H9 (cell line): ENCODE measurements around the gene SLC4A7. TPM values are rescaled to one million over a fixed set of nuclear protein-coding genes. Genes with fewer than 3 reads are reported as not detected.

Experiments
- DNase-seq: peaks from one replicate; pipeline ENCODE4 v3.0.0-alpha.2; 2017
- H2AFZ ChIP-seq: one replicate; pipeline ENCODE4 v1.6.1; 2013; ENCODE audit warnings: mild to moderate bottlenecking, low read length, control low read depth, moderate library complexity
- H2AK5ac ChIP-seq: 2 replicates; pipeline ENCODE4 v1.6.1; 2013; ENCODE audit warnings: low read length, control low read depth, mixed read lengths; ENCODE audit not compliant: insufficient read length
- H2BK120ac ChIP-seq: one replicate; pipeline ENCODE4 v1.6.1; 2013; ENCODE audit warnings: low read depth, mild to moderate bottlenecking, low read length, control low read depth, inconsistent platforms; ENCODE audit not compliant: poor library complexity, severe bottlenecking
- H2BK12ac ChIP-seq: 2 replicates; pipeline ENCODE4 v1.6.1; 2013; ENCODE audit warnings: low read length, control low read depth, mixed read lengths, low read depth; ENCODE audit not compliant: insufficient read length
- H2BK15ac ChIP-seq: 2 replicates; pipeline ENCODE4 v1.6.1; 2013; ENCODE audit warnings: low read depth, low read length, control low read depth
- H2BK20ac ChIP-seq: one replicate; pipeline ENCODE4 v1.6.1; 2013; ENCODE audit warnings: low read depth, mild to moderate bottlenecking, low read length, control low read depth, inconsistent platforms; ENCODE audit not compliant: poor library complexity, severe bottlenecking
- H2BK5ac ChIP-seq: 2 replicates; pipeline ENCODE4 v1.6.1; 2013; ENCODE audit warnings: low read length, control low read depth, mixed read lengths; ENCODE audit not compliant: insufficient read length
- H3K14ac ChIP-seq: 2 replicates; pipeline ENCODE4 v1.6.1; 2013; ENCODE audit warnings: low read length, control low read depth; ENCODE audit not compliant: insufficient read depth
- H3K18ac ChIP-seq: 2 replicates; pipeline ENCODE4 v1.6.1; 2013; ENCODE audit warnings: low read depth, mild to moderate bottlenecking, mixed read lengths, low read length, control low read depth; ENCODE audit not compliant: insufficient read length
- H3K23ac ChIP-seq: 2 replicates; pipeline ENCODE4 v1.6.1; 2013; ENCODE audit warnings: low read length, control low read depth, mixed read lengths, low read depth; ENCODE audit not compliant: insufficient read length
- H3K23me2 ChIP-seq: 2 replicates; pipeline ENCODE4 v1.6.1; 2013; ENCODE audit warnings: low read depth, mild to moderate bottlenecking, mixed read lengths, low read length, control low read depth; ENCODE audit not compliant: insufficient read length, poor library complexity, severe bottlenecking
- H3K27ac ChIP-seq: 2 replicates; pipeline ENCODE4 v1.5.1; 2013; ENCODE audit warnings: low read length, control low read depth, mixed read lengths, low read depth; ENCODE audit not compliant: insufficient read length
- H3K27me3 ChIP-seq: 2 replicates; pipeline ENCODE4 v1.6.1; 2013; ENCODE audit warnings: low read length, control low read depth, inconsistent platforms; ENCODE audit not compliant: insufficient read depth
- H3K4ac ChIP-seq: 2 replicates; pipeline ENCODE4 v1.6.1; 2013; ENCODE audit warnings: low read depth, mild to moderate bottlenecking, control low read depth, inconsistent platforms, low read length, moderate library complexity
- H3K4me1 ChIP-seq: 2 replicates; pipeline ENCODE4 v1.6.1; 2013; ENCODE audit warnings: low read length, control low read depth, inconsistent platforms; ENCODE audit not compliant: insufficient read depth
- H3K4me2 ChIP-seq: 2 replicates; pipeline ENCODE4 v1.6.1; 2013; ENCODE audit warnings: low read length, control low read depth, mixed read lengths; ENCODE audit not compliant: insufficient read length, insufficient read depth
- H3K56ac ChIP-seq: 2 replicates; pipeline ENCODE4 v1.6.1; 2013; ENCODE audit warnings: low read depth, mild to moderate bottlenecking, mixed read lengths, low read length, control low read depth; ENCODE audit not compliant: insufficient read length
- H3K79me1 ChIP-seq: 2 replicates; pipeline ENCODE4 v1.6.1; 2013; ENCODE audit warnings: low read depth, mild to moderate bottlenecking, moderate library complexity, low read length, control low read depth, inconsistent platforms; ENCODE audit not compliant: insufficient read depth, poor library complexity, severe bottlenecking
- H3K79me2 ChIP-seq: 2 replicates; pipeline ENCODE4 v1.6.1; 2013; ENCODE audit warnings: low read length, control low read depth, inconsistent platforms; ENCODE audit not compliant: insufficient read depth
- H3K9ac ChIP-seq: 2 replicates; pipeline ENCODE4 v1.6.1; 2013; ENCODE audit warnings: low read length, control low read depth, mixed read lengths; ENCODE audit not compliant: insufficient read length; ENCODE audit errors: extremely low read depth
- H3K9me3 ChIP-seq: one replicate; pipeline ENCODE4 v1.6.1; 2013; ENCODE audit warnings: low read depth, low read length, inconsistent platforms; ENCODE audit not compliant: control insufficient read depth
- H3T11ph ChIP-seq: one replicate; pipeline ENCODE4 v1.6.1; 2013; ENCODE audit warnings: mild to moderate bottlenecking, low read length, control low read depth, inconsistent platforms
- H4K20me1 ChIP-seq: one replicate; pipeline ENCODE4 v1.6.1; 2013; ENCODE audit not compliant: control insufficient read depth, insufficient read length, insufficient read depth
- H4K5ac ChIP-seq: 2 replicates; pipeline ENCODE4 v1.6.1; 2013; ENCODE audit warnings: low read depth, mild to moderate bottlenecking, mixed read lengths, low read length, control low read depth; ENCODE audit not compliant: insufficient read length
- H4K8ac ChIP-seq: replicated peaks from 2 replicates; pipeline ENCODE4 v1.6.1; 2013; ENCODE audit warnings: low read length, control low read depth, mixed read lengths, low read depth; ENCODE audit not compliant: insufficient read length
- H4K91ac ChIP-seq: 2 replicates; pipeline ENCODE4 v1.6.1; 2013; ENCODE audit warnings: low read depth, mild to moderate bottlenecking, moderate library complexity, mixed read lengths, low read length, control low read depth; ENCODE audit not compliant: insufficient read length
- H3K27ac Mint-ChIP-seq, 3 experiments: 2 replicates in 2 of 3; 3 replicates in 1 of 3; pipeline ENCODE4 v1.8.0; 2020 to 2021; ENCODE audit warnings: mixed read lengths in 3 of 3, mild to moderate bottlenecking in 1 of 3, moderate library complexity in 1 of 3
- H3K27me3 Mint-ChIP-seq: 2 replicates; pipeline ENCODE4 v1.8.0; 2021; ENCODE audit warnings: low read depth, mild to moderate bottlenecking, moderate library complexity, mixed read lengths
- H3K36me3 Mint-ChIP-seq, 3 experiments: 2 replicates in 2 of 3; 3 replicates in 1 of 3; pipeline ENCODE4 v1.8.0; 2020 to 2021; ENCODE audit warnings: low read depth in 3 of 3, mixed read lengths in 3 of 3; ENCODE audit not compliant: insufficient read depth in 1 of 3
- H3K4me1 Mint-ChIP-seq, 2 experiments: 2 replicates each; pipeline ENCODE4 v1.8.0; 2020; ENCODE audit warnings: mixed read lengths in 2 of 2
- H3K4me3 Mint-ChIP-seq, 2 experiments: 2 replicates in 1 of 2; 3 replicates in 1 of 2; pipeline ENCODE4 v1.8.0; 2020 to 2021; ENCODE audit warnings: mild to moderate bottlenecking in 2 of 2, mixed read lengths in 2 of 2, moderate library complexity in 1 of 2
- H3K9me3 Mint-ChIP-seq, 2 experiments: 2 replicates in 1 of 2; 3 replicates in 1 of 2; pipeline ENCODE4 v1.8.0; 2020; ENCODE audit warnings: mild to moderate bottlenecking in 2 of 2, mixed read lengths in 2 of 2, moderate library complexity in 1 of 2
- WGBS: extraction: QIAGEN DNeasy Blood & Tissue Kit; methylation state at CpG from one replicate; pipeline ENCODE4 v1.1.7; 2013; ENCODE audit warnings: missing lambda C conversion rate, low lambda C conversion rate, mixed read lengths; ENCODE audit not compliant: insufficient read length; ENCODE audit errors: extremely low coverage; 5-methylcytosine and 5-hydroxymethylcytosine counted together
- total RNA-seq: library from RNA; stranded (reverse); gene quantifications from 2 replicates; pipeline ENCODE4 v1.2.1, GENCODE V29; 2021
- TF ChIP-seq, protein P1 (sequence below): fragments of 200-600 bp; sonication (generic); conservative IDR thresholded peaks from 3 replicates; pipeline ENCODE4 v1.8.0; 2021; ENCODE audit warnings: antibody characterized with exemption, mild to moderate bottlenecking

SLC4A7 gene
- total RNA-seq, 1 experiment from 2014 or later, result 46.1 TPM

DNA sequence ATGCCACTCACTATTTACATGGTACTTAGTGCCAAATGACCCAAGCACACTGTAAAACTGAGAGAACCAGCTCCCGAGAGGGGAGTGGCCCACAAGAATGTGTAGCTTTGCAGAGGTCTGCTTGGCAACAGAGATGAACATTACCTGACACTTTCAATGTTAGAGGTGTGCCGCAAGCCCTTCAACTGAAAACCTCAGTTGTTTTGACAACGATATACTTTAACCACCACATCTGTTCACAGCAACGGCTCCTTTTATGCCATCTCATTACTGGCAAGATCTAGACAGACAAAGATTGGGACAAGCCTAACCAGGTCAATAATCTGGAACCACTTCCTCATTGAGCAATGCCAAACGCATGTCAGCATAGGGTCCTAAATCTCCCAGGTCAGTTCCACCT lies 138.7 kb downstream of the SLC4A7 start:
- Histone ChIP-seq H3K79me1 (no peaks in the 10 kb centered on the region), H2BK120ac (no peak overlapping the region), H3K14ac (no peak overlapping the region), H3K4me2 (no peak overlapping the region), H3K23ac (no peak overlapping the region), H3K23me2 (no peaks in the 10 kb centered on the region), H3K4me1 (no peaks in the 10 kb centered on the region), H4K91ac (no peak overlapping the region), H2BK12ac (no peak overlapping the region), H2AFZ (no peak overlapping the region), H3K4ac (no peak overlapping the region), H3K79me2 (no peaks in the 10 kb centered on the region), H3K18ac (no peak overlapping the region), H2BK5ac (no peak overlapping the region), H3K27ac (no peak overlapping the region), H3T11ph (no peak overlapping the region), H3K9me3 (no peaks in the 10 kb centered on the region), H4K8ac (no peak overlapping the region), H2BK20ac (no peak overlapping the region), H3K9ac (no peak overlapping the region), H3K27me3 (no peaks in the 10 kb centered on the region), H2BK15ac (no peak overlapping the region), H3K56ac (no peak overlapping the region), H4K20me1 (no peaks in the 10 kb centered on the region), H2AK5ac (no peak overlapping the region), H4K5ac (no peak overlapping the region)
- Mint-ChIP-seq H3K27me3 (no peaks in the 10 kb centered on the region), H3K9me3 (no peaks in the 10 kb centered on the region), H3K36me3 (no peaks in the 10 kb centered on the region), H3K4me1 (peaks cover 7 to 8% of the 10 kb centered on the region in 2 experiments; a peak in 2 of 4 replicates), H3K27ac (no peak overlapping the region), H3K4me3 (no peak overlapping the region)
- no peak for DNase-seq
- TF ChIP-seq, protein P1, sequence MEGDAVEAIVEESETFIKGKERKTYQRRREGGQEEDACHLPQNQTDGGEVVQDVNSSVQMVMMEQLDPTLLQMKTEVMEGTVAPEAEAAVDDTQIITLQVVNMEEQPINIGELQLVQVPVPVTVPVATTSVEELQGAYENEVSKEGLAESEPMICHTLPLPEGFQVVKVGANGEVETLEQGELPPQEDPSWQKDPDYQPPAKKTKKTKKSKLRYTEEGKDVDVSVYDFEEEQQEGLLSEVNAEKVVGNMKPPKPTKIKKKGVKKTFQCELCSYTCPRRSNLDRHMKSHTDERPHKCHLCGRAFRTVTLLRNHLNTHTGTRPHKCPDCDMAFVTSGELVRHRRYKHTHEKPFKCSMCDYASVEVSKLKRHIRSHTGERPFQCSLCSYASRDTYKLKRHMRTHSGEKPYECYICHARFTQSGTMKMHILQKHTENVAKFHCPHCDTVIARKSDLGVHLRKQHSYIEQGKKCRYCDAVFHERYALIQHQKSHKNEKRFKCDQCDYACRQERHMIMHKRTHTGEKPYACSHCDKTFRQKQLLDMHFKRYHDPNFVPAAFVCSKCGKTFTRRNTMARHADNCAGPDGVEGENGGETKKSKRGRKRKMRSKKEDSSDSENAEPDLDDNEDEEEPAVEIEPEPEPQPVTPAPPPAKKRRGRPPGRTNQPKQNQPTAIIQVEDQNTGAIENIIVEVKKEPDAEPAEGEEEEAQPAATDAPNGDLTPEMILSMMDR, result no peak
- WGBS, result no CpG with 5 or more reads among the region's 5 CpGs
